Measurements from ENCODE around the gene SNX25. TPM values are rescaled to one million over a fixed set of nuclear protein-coding genes. Genes with fewer than 3 reads are reported as not detected.
"Not testable (repeated sequence)": the region's sequence is repeated elsewhere in the genome, so short reads cannot be mapped to it uniquely, and the experiment has no call there.

Gene SNX25
- total RNA-seq, 2 experiments from 2014 or later, result 16.2 to 16.9 TPM

DNA sequence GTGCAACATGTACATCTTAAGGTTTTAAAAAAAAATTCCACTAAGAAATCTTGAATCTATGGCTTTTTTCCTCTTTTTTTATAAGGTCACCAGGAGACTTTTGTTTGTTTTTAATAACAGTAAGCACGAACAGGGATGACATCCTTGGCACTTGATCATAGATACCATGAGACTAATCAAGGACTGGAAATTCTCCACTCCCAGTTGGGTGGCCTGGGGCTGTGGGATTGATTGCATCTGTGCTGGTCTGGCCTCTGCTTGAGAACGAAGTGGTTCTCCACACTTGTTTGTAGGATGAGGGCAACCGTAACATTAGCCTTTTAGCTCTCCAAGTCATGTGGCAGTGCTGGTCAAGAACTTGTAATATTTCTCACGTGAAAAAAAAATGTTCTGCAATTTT lies 35.4 kb downstream of the SNX25 start:
- CTCF ChIA-PET, result no interaction called here
- Mint-ChIP-seq H3K4me3 (no peak overlapping the region), H3K27me3 (no peaks in the 10 kb centered on the region), H3K27ac (no peak overlapping the region), H3K4me1 (peaks cover 2% of the 10 kb centered on the region), H3K9me3 (ENCODE audit: low read depth) (no peaks in the 10 kb centered on the region), H3K36me3 (peaks cover 13% of the 10 kb centered on the region)
- no peak for DNase-seq
- ATAC-seq, result no peak

DNA sequence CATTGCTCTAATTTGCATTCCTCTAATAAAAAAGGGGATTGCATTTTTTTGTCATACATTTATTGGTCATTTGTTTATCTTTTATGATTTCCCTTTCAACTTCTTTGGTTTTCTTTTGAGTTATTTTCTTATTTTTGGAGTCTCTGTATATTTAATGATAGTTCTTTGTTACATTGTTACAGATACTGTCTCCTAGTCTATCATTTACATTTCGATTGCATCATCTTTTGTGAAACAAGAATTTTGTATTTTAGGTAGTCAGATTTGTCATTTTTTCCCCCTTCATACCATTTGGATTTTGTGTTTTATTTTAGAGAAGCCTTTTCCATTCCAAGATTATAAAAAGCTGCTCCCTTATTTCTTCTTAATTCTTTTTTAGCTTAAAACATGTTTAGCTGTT lies 37.1 kb downstream of the SNX25 start:
- H3K27ac Mint-ChIP-seq, result no peak overlapping the region
- ATAC-seq, result no peak
- no peak overlapping the region for H3K4me3 Mint-ChIP-seq
- no peaks in the 10 kb centered on the region for H3K27me3 Mint-ChIP-seq
- no peak for DNase-seq
- no peaks in the 10 kb centered on the region for H3K9me3 Mint-ChIP-seq (ENCODE audit: low read depth)
- H3K36me3 Mint-ChIP-seq, result peaks cover 21% of the 10 kb centered on the region
- CTCF ChIA-PET, result interaction anchor here (1.2 kb wide), 1 partner anchor 10 kb away, joined by 4 read pairs; no protein-coding TSS in a partner anchor
- peaks cover 6% of the 10 kb centered on the region for H3K4me1 Mint-ChIP-seq

DNA sequence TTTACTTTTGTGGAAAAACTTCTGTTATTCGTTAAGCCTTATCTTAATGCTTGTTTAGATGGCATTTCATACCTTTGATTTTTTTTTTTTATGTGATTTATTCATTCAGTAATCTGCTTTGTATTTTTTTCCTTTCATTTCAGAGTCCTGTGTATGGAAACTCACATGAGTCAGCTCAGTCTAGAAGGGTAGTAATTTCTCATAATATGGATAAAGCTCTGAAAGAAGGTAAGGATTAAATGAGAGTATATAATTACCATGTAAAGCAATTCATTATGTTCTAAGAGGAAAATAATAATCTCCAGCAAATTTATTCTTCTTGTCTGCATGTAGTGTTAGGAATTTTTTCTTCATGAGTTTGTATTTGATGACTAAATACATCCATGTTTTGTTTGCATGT lies 37.8 kb downstream of the SNX25 start:
- CTCF ChIA-PET, result interaction anchor here (1.2 kb wide), 1 partner anchor 10 kb away, joined by 4 read pairs; no protein-coding TSS in a partner anchor
- ATAC-seq (no peak), DNase-seq (no peak)
- Mint-ChIP-seq H3K4me3 (no peak overlapping the region), H3K9me3 (ENCODE audit: low read depth) (no peaks in the 10 kb centered on the region), H3K27me3 (no peaks in the 10 kb centered on the region), H3K4me1 (peaks cover 10% of the 10 kb centered on the region), H3K36me3 (peaks cover 22% of the 10 kb centered on the region), H3K27ac (no peak overlapping the region)

DNA sequence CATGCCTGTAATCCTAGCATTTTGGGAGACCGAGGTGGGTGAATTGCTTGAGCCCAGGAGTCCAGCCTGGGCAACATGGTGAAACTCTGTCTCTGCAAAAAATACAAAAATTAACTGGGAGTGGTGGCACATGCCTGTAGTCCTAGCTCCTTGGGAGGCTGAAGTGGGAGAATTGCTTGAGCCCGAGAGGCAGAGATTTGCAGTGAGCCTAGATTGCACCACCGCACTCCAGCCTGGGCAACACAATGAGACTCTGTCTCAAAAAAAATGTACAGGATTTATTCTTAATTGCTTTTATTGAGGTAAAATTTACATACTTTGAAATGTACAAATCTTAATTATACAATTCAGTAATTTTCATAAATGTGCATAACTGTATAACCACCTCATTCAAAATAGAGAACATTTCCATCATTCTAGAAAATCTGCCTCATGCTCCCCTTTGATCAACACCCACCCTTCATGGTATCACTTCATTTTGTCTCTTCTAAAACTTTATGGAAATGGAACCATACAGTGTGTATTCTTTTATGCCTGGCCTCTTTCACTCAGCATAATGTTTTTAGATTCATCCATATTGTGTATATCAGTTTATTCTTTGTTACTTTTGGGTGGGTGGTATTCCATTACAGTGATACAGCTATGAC lies 39.1 kb downstream of the SNX25 start:
- no peak overlapping the region for H3K27ac Mint-ChIP-seq
- H3K4me3 Mint-ChIP-seq, result no peak overlapping the region
- DNase-seq (no peak), ATAC-seq (no peak)
- H3K36me3 Mint-ChIP-seq, result peaks cover 21% of the 10 kb centered on the region
- H3K4me1 Mint-ChIP-seq, result peaks cover 9% of the 10 kb centered on the region
- H3K9me3 Mint-ChIP-seq (ENCODE audit: low read depth), result no peaks in the 10 kb centered on the region
- no peaks in the 10 kb centered on the region for H3K27me3 Mint-ChIP-seq
- CTCF ChIA-PET, result no interaction called here

DNA sequence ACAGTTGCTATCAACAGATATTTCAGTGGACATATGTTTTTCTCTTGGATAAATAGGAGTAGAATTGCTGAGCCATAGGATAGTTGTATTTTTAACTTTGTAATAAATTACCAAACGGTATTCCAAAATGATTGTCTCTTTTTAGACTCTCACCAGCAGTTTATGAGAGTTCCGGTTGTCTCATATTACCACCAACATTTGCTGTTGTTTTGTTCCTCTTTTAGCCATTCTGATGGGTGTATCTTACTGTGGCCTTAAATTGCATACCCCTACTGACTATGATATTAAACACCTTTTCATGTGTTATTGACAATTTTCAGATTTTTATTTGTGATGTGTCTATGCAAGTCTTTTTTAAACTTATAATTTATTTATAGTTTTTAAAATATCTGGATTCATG lies 39.7 kb downstream of the SNX25 start:
- CTCF ChIA-PET, result no interaction called here
- Mint-ChIP-seq H3K9me3 (ENCODE audit: low read depth) (no peaks in the 10 kb centered on the region), H3K4me3 (no peak overlapping the region), H3K27me3 (no peaks in the 10 kb centered on the region), H3K36me3 (peaks cover 21% of the 10 kb centered on the region), H3K27ac (no peak overlapping the region), H3K4me1 (peaks cover 10% of the 10 kb centered on the region)
- ATAC-seq (no peak), DNase-seq (no peak)

DNA sequence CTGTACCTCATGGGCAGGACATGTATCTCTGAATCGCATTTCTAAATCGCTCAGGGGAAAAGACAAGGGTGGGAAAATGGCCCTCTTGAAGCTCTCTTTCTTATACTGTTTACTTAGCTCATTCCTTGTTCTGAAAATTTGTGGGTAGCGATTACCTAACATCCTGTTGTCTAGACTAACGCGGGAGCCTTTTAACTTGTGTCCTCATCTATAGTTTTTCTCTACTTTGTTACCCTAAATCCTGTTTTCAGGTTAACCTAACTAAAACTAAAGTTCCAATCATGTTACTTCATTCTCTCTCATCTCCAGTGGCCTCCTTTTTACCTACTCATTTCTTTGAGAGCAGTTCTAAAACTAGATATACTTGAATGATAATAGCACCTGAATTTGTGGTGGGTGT lies 45.0 kb downstream of the SNX25 start:
- ATAC-seq, result no peak
- Mint-ChIP-seq H3K9me3 (ENCODE audit: low read depth) (no peaks in the 10 kb centered on the region), H3K4me3 (no peak overlapping the region), H3K36me3 (peaks cover 12% of the 10 kb centered on the region), H3K4me1 (peaks cover 28% of the 10 kb centered on the region), H3K27me3 (no peaks in the 10 kb centered on the region), H3K27ac (no peak overlapping the region)
- DNase-seq, result no peak
- CTCF ChIA-PET, result no interaction called here

DNA sequence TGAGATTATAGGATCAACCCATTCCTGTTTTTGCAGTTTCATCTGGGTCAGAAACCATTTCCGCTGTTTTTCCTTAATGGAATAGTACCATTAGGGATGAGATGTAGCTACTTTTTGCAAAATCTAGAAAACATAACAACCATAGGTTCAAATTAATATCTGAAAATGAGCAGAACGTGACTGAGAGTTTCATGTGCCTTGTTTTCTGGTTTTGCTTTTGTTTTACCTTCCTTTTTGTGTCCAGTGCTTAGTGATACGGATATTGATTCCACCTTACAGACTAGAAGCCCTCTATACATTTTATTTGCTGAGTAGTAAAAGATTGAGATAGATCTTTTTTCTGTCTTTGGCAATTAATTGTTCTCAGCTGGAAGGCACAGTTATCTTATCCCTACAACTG lies 46.5 kb downstream of the SNX25 start:
- Mint-ChIP-seq H3K4me1 (peaks cover 28% of the 10 kb centered on the region), H3K4me3 (no peak overlapping the region), H3K27ac (no peak overlapping the region), H3K36me3 (peaks cover 9% of the 10 kb centered on the region), H3K9me3 (ENCODE audit: low read depth) (no peaks in the 10 kb centered on the region), H3K27me3 (no peaks in the 10 kb centered on the region)
- no peak for ATAC-seq
- no peak for DNase-seq
- CTCF ChIA-PET, result no interaction called here

DNA sequence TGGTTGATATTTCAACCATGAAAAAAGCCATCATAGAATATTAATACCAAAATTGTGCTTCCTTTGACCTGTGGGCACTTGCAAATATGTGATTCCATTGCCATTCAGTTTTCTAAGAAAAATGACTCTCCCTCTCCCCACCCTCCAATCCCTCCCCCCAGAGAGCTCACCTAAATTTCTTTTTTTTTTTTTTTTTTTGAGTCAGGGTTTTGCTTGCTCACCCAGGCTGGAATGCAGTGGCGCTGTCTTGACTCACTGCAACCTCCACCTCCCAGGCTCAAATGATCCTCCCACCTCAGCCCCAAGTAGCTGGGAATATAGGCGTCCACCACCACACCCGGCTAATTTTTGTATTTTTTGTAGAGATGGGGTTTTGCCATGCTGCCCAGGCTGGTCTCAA lies 47.0 kb downstream of the SNX25 start:
- H3K27me3 Mint-ChIP-seq, result no peaks in the 10 kb centered on the region
- H3K4me1 Mint-ChIP-seq, result peaks cover 24% of the 10 kb centered on the region
- no peaks in the 10 kb centered on the region for H3K9me3 Mint-ChIP-seq (ENCODE audit: low read depth)
- no peak overlapping the region for H3K27ac Mint-ChIP-seq
- ATAC-seq, result no peak
- H3K36me3 Mint-ChIP-seq, result peaks cover 6% of the 10 kb centered on the region
- no peak overlapping the region for H3K4me3 Mint-ChIP-seq
- no peak for DNase-seq
- CTCF ChIA-PET, result interaction anchor here (1.5 kb wide), 1 partner anchor 9 kb away, joined by 4 read pairs; no protein-coding TSS in a partner anchor

DNA sequence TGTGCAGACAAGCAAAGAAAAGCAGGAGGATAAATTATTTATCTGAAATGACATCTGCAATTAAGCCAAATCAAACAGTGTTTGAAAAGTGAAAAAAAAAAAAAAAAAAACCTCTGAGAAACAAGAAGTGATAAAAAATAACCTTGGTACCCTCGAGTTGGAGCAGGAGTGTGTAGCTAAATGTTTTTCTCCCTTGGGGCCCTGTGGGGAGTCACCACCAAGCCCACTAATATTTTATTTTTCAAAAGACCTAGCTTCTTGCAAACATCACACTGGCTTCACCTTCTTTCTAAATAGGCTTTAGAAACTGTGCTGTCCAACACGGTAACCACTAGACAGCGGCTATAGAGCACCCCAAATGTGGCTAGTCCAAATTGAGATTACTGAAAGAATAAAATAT lies 47.7 kb downstream of the SNX25 start:
- H3K4me3 Mint-ChIP-seq, result no peak overlapping the region
- peaks cover 4% of the 10 kb centered on the region for H3K36me3 Mint-ChIP-seq
- H3K4me1 Mint-ChIP-seq, result peaks cover 20% of the 10 kb centered on the region
- H3K27me3 Mint-ChIP-seq, result no peaks in the 10 kb centered on the region
- CTCF ChIA-PET, result interaction anchor here (0.6 to 1.5 kb wide), 2 partner anchors 10 to 81 kb away, joined by 3 to 4 read pairs; no protein-coding TSS in a partner anchor
- H3K9me3 Mint-ChIP-seq (ENCODE audit: low read depth), result no peaks in the 10 kb centered on the region
- DNase-seq, result no peak
- ATAC-seq, result no peak
- H3K27ac Mint-ChIP-seq, result no peak overlapping the region

DNA sequence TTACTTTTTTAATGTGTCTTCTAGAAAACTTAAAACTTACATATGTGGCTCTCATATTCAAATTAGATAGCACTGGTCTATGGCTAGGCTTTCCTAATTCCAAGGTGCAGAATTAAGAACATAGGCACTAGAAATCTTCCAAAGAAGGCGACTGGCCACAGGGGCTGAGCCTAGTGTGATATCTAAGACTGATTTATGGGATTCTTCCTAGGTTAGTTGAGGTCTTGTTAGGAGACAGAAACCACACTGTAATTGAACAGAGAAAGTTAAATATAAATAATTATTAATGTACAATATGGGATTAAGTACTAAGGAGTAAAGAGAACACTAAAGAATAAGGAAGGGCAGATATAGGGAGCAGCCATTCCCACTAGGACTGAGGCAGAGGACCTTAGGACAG lies 48.3 kb downstream of the SNX25 start:
- ATAC-seq (no peak), DNase-seq (no peak)
- no peaks in the 10 kb centered on the region for H3K9me3 Mint-ChIP-seq (ENCODE audit: low read depth)
- CTCF ChIA-PET, result interaction anchor here (0.6 to 1.5 kb wide), 2 partner anchors 11 to 82 kb away, joined by 3 to 4 read pairs; no protein-coding TSS in a partner anchor
- no peaks in the 10 kb centered on the region for H3K27me3 Mint-ChIP-seq
- no peak overlapping the region for H3K27ac Mint-ChIP-seq
- H3K4me3 Mint-ChIP-seq, result no peak overlapping the region
- peaks cover 4% of the 10 kb centered on the region for H3K36me3 Mint-ChIP-seq
- H3K4me1 Mint-ChIP-seq, result peaks cover 20% of the 10 kb centered on the region

DNA sequence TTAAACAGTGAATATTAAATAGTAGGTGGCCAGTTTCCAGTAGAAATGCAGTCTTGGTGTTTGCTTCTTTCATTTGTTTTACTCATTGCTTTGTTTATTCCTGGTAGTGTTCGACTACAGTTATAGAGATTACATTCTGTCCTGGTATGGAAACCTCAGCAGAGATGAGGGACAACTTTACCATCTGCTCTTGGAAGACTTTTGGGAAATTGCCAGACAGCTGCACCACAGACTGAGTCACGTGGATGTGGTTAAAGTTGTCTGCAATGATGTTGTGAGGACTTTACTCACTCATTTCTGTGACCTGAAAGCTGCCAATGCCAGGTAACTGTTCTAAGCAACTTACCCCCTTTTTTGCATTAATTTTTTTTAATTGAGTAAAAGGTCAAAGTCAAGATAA lies 49.3 kb downstream of the SNX25 start:
- ATAC-seq; H3K9me3 Mint-ChIP-seq (ENCODE audit: low read depth); H3K4me3 Mint-ChIP-seq: not testable (repeated sequence)

DNA sequence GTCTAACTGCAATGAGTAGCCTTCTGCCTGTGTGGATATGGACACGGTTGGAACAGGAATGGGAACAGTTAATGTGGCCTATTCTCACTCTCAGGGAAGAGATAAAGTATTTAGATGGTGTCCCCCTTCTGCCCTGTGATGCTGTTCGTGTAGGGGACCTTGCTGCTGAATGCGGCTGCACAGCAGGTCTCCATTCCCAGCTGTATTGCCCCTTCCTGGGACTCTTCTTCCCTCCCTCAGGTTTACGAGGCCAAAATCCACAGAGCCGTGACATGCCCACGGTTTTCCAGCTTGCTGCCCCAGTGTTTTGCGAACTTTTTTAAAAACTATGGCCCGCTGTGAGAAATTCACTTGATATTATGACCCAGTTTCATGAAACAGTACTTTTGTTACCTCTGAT lies 50.3 kb downstream of the SNX25 start:
- no peak overlapping the region for H3K4me3 Mint-ChIP-seq
- H3K9me3 Mint-ChIP-seq (ENCODE audit: low read depth), result no peaks in the 10 kb centered on the region
- H3K27ac Mint-ChIP-seq, result no peak overlapping the region
- H3K27me3 Mint-ChIP-seq, result no peaks in the 10 kb centered on the region
- no peak for DNase-seq
- peaks cover 19% of the 10 kb centered on the region for H3K4me1 Mint-ChIP-seq
- H3K36me3 Mint-ChIP-seq, result peaks cover 6% of the 10 kb centered on the region
- ATAC-seq, result no peak
- CTCF ChIA-PET, result no interaction called here

More for the DNA sequence above, 49.3 kb downstream of the SNX25 start:
- DNase-seq, H3K36me3 Mint-ChIP-seq, CTCF ChIA-PET, H3K27ac Mint-ChIP-seq, H3K27me3 Mint-ChIP-seq: not testable (repeated sequence)
- H3K4me1 Mint-ChIP-seq, result peaks cover 26% of the 10 kb centered on the region

DNA sequence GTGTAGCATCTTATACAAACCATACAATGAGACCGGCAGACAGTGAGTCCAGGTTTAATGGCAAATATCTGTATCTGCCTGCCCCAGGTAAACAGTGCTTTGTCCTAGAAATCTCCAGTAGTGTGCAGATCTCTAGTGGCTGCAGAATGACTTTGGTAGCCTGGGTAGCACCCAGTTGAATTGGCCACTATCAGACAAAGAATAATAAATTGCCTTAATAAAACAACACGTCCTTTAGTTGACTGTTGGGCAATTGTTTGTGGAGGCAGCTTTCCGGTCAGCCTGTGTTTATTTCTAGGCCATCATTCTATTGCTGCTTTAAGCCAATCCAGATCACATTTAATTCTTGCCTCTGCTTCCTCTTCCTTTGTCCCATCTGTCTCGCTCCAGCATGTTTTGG lies 52.5 kb downstream of the SNX25 start:
- H3K9me3 Mint-ChIP-seq (ENCODE audit: low read depth), result no peaks in the 10 kb centered on the region
- CTCF ChIA-PET, result interaction anchor here (0.6 to 0.9 kb wide), 2 partner anchors 31 to 144 kb away, joined by 3 read pairs; no protein-coding TSS in a partner anchor

DNA sequence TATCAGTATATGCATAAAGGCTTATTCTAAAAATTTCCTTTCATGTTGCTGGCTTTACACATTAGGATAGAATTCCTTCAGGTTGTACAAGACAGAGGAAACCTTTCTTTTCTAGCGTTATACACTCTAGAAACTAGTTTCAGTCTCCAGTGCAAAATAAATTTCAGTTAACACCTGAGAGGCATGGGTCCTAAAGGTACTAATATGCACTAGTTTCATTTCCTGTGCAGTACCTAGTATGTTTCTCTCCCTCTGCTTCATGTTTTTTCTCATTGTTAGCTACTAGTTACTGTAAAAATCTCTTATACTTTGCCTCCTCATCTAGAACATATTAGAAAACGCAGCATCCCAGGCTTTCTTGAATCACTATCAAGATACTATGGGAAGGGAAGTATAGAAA lies 54.0 kb downstream of the SNX25 start:
- H3K27me3 Mint-ChIP-seq, result no peaks in the 10 kb centered on the region
- H3K4me3 Mint-ChIP-seq, result no peak overlapping the region
- no peak for DNase-seq
- no peaks in the 10 kb centered on the region for H3K9me3 Mint-ChIP-seq (ENCODE audit: low read depth)
- peaks cover 24% of the 10 kb centered on the region for H3K4me1 Mint-ChIP-seq
- CTCF ChIA-PET, result interaction anchor here (0.6 kb wide), 1 partner anchor 389 kb away, joined by 3 read pairs; no protein-coding TSS in a partner anchor
- H3K27ac Mint-ChIP-seq, result no peak overlapping the region
- ATAC-seq, result no peak
- H3K36me3 Mint-ChIP-seq, result peaks cover 16% of the 10 kb centered on the region

More for the DNA sequence above, 52.5 kb downstream of the SNX25 start:
- Mint-ChIP-seq H3K27me3 (no peaks in the 10 kb centered on the region), H3K4me3 (no peak overlapping the region), H3K4me1 (peaks cover 24% of the 10 kb centered on the region), H3K36me3 (peaks cover 9% of the 10 kb centered on the region), H3K27ac (no peak overlapping the region)
- ATAC-seq (no peak), DNase-seq (no peak)

All from activated CD8-positive, alpha-beta memory T cell treated with anti-CD3 and anti-CD28 coated beads, Interleukin-2, amount 10 ng/mL, durations not matched to agents 7 days and 5 days (primary cell).